ENCODE measurements around the gene RAB22A.

DNA sequence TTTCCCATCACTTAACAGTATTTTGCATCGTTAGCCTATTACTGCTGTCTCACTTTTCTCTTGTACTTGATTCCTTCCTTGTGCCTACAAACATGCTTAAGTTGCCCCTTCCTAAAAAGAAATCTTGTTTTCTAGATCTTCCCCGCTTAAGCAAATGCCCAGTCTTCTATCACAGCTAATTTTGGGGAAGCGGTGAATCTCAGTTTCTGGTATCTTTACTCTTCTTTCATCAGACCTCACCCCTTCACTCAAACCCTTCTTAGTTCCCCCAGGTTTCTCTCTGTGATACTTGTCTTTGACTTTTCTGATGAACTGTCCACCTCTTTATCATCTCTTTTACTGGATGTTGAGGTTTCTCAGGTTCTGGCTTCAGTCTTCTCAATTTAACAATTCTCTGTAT lies 93.8 kb downstream of the RAB22A start:
- TF ChIP-seq POLR2AphosphoS5 (IDR thresholded peaks at IDR 0.05; ENCODE audit: low read depth, low read length) (no peak), TAF1 (IDR thresholded peaks at IDR 0.05; ENCODE audit: borderline replicate concordance, insufficient read depth, low read length) (no peak), SIN3A (IDR thresholded peaks at IDR 0.05; ENCODE audit: borderline replicate concordance, insufficient read depth, low read length) (no peak), FOXP2 (optimal IDR thresholded peaks at IDR 0.05; ENCODE audit: borderline replicate concordance, extremely low read depth, extremely low read length, insufficient read depth) (no peak)
- TF ChIP-seq, protein P1, sequence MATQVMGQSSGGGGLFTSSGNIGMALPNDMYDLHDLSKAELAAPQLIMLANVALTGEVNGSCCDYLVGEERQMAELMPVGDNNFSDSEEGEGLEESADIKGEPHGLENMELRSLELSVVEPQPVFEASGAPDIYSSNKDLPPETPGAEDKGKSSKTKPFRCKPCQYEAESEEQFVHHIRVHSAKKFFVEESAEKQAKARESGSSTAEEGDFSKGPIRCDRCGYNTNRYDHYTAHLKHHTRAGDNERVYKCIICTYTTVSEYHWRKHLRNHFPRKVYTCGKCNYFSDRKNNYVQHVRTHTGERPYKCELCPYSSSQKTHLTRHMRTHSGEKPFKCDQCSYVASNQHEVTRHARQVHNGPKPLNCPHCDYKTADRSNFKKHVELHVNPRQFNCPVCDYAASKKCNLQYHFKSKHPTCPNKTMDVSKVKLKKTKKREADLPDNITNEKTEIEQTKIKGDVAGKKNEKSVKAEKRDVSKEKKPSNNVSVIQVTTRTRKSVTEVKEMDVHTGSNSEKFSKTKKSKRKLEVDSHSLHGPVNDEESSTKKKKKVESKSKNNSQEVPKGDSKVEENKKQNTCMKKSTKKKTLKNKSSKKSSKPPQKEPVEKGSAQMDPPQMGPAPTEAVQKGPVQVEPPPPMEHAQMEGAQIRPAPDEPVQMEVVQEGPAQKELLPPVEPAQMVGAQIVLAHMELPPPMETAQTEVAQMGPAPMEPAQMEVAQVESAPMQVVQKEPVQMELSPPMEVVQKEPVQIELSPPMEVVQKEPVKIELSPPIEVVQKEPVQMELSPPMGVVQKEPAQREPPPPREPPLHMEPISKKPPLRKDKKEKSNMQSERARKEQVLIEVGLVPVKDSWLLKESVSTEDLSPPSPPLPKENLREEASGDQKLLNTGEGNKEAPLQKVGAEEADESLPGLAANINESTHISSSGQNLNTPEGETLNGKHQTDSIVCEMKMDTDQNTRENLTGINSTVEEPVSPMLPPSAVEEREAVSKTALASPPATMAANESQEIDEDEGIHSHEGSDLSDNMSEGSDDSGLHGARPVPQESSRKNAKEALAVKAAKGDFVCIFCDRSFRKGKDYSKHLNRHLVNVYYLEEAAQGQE (IDR thresholded peaks at IDR 0.05; ENCODE audit: insufficient read depth in 1 of 2, low read depth in 2 of 2, low read length in 2 of 2) = no peak
